Lower lobe of right lung (tissue), 2 donors: Measurements from ENCODE around the gene AKT2. TPM values are rescaled to one million over a fixed set of nuclear protein-coding genes. Genes with fewer than 3 reads are reported as not detected.
A peak's percentile ranks its signal among the peaks of the same experiment; 100 is the strongest.

Source experiments
- ATAC-seq, 2 donors: fragments of 200-7000 bp; cut with Tn5 transposase; one replicate each; pipeline ENCODE4 v1.9.1; 2020 to 2022; ENCODE audit warnings: mild to moderate bottlenecking in 2 of 2, moderate library complexity in 2 of 2
- DNase-seq: peaks from one replicate; pipeline ENCODE4 v3.0.0-alpha.2; 2020
- H3K27ac ChIP-seq: fragments of 200-600 bp; one replicate; pipeline ENCODE4 v1.8.0; 2022
- H3K27me3 ChIP-seq: fragments of 200-600 bp; one replicate; pipeline ENCODE4 v1.8.0; 2022; ENCODE audit warnings: low read depth
- H3K36me3 ChIP-seq: fragments of 200-600 bp; one replicate; pipeline ENCODE4 v1.8.0; 2022; ENCODE audit warnings: mild to moderate bottlenecking
- H3K4me1 ChIP-seq: fragments of 200-600 bp; one replicate; pipeline ENCODE4 v1.8.0; 2022
- H3K4me3 ChIP-seq: fragments of 200-600 bp; one replicate; pipeline ENCODE4 v1.8.0; 2022; ENCODE audit warnings: mild to moderate bottlenecking
- H3K9me3 ChIP-seq: fragments of 200-600 bp; one replicate; pipeline ENCODE4 v1.8.0; 2022
- CTCF ChIP-seq: fragments of 200-600 bp; IDR thresholded peaks from one replicate; pipeline ENCODE4 v1.8.0; 2022; ENCODE audit warnings: antibody characterized with exemption, mild to moderate bottlenecking
- intact Hi-C: fragments of 100-400 bp; cut with DNase I; formaldehyde crosslinking; loops from one replicate; pipeline ENCODE4 v1.11.0; 2022
- microRNA-seq: library from miRNA; unstranded; fragments of <30 nt; microRNA quantifications from one replicate; pipeline ENCODE4 v1.2.0, GENCODE V29; 2020; ENCODE audit warnings: borderline number of aligned reads
- total RNA-seq: library from RNA; stranded (reverse); fragmentation: NEBNext Ultra II Directional; extraction: Animal tissue kit (Norgen Biotek cat#: 25700); gene quantifications from one replicate; pipeline ENCODE4 v1.2.1, GENCODE V29; 2021
- donor health status: DM: no; HTN: yes; CAD: no; lungs with severe emphysema.

The AKT2 gene
- total RNA-seq, 1 donor from 2014 or later, result 102 TPM

- no peaks in the 10 kb centered on the region for H3K27me3 ChIP-seq
- H3K9me3 ChIP-seq, result no peaks in the 10 kb centered on the region
- H3K4me1 ChIP-seq, result peaks cover 18% of the 10 kb centered on the region
- H3K4me3 ChIP-seq, result peak overlapping the region; percentile 95
- H3K27ac ChIP-seq, result peak overlapping the region; percentile 21
- TF ChIP-seq CTCF, result no peak
- DNase-seq, result peak; percentile 58
- ATAC-seq, result peak; percentile 34 to 37
- intact Hi-C loops, result no loop called here
- H3K36me3 ChIP-seq, result no peaks in the 10 kb centered on the region
These were observed 93.1 kb downstream of the AKT2 start for GRCh38 chr19:40191836-40192646.

- H3K27me3 ChIP-seq, result no peaks in the 10 kb centered on the region
- peaks cover 18% of the 10 kb centered on the region for H3K4me1 ChIP-seq
- H3K9me3 ChIP-seq, result no peaks in the 10 kb centered on the region
- peak within 1 kb of the TSS; percentile 95 for H3K4me3 ChIP-seq
- ATAC-seq (peak; percentile 95 to 97), DNase-seq (peak; percentile 81)
- peak within 1 kb of the TSS; percentile 96 for H3K27ac ChIP-seq
- no peak for TF ChIP-seq CTCF
- H3K36me3 ChIP-seq, result no peaks in the 10 kb centered on the region
- intact Hi-C loops, result no loop called here
These were observed 94.0 kb downstream of the AKT2 start, which contains the start of gene MAP3K10 for GRCh38 chr19:40190891-40191835. Gene MAP3K10, plus strand, starts transcription at chr19:40191426. Its CDS starts 606 bp downstream, at chr19:40192032.

GRCh38 chr19:40184273-40184672 is 100.9 kb downstream of the AKT2 start:
- Histone ChIP-seq H3K9me3 (no peaks in the 10 kb centered on the region), H3K4me1 (no peaks in the 10 kb centered on the region), H3K36me3 (no peaks in the 10 kb centered on the region), H3K4me3 (no peak overlapping the region), H3K27me3 (no peaks in the 10 kb centered on the region), H3K27ac (no peak overlapping the region)
- no peak for TF ChIP-seq CTCF
- no peak for ATAC-seq
- no peak for DNase-seq
- intact Hi-C loops, result no loop called here

Small RNA genes lying within 50 kb of the gene (microRNA-seq; reads per million reads assigned to microRNA genes)
- gene MIR641, result 7.5 reads per million, percentile 9 among the genes with 10 or more reads in this experiment

Other genes with a start within 250 kb of the AKT2 start
- 27.1 TPM for gene ZNF780B, start 229.1 kb downstream of the AKT2 start, total RNA-seq
- 23.5 TPM for gene ZNF780A, start 194.4 kb downstream of the AKT2 start, total RNA-seq
- gene MAP3K10, start 93.9 kb downstream of the AKT2 start, total RNA-seq, result 17.4 TPM
- not detected for gene TTC9B, start 67.0 kb downstream of the AKT2 start, total RNA-seq
- not detected for gene CCNP, start 58.7 kb downstream of the AKT2 start, total RNA-seq
- 15.7 TPM for gene C19orf47, start 63.1 kb upstream of the AKT2 start, total RNA-seq
- 355 TPM for gene PLD3, start 63.4 kb upstream of the AKT2 start, total RNA-seq
- 0.21 TPM for gene HIPK4, start 104.8 kb upstream of the AKT2 start, total RNA-seq
- 51.5 TPM for gene PRX, start 128.0 kb upstream of the AKT2 start, total RNA-seq
- 17.6 TPM for gene SERTAD1, start 140.6 kb upstream of the AKT2 start, total RNA-seq
- 30.7 TPM for gene SERTAD3, start 159.0 kb upstream of the AKT2 start, total RNA-seq
- 123 TPM for gene BLVRB, start 180.4 kb upstream of the AKT2 start, total RNA-seq
- gene SPTBN4, start 181.7 kb upstream of the AKT2 start, total RNA-seq, result 0.53 TPM